Colonic mucosa (tissue), 4 donors: Measurements from ENCODE around the gene EPAS1. TPM values are rescaled to one million over a fixed set of nuclear protein-coding genes. Genes with fewer than 3 reads are reported as not detected.

Experiments used
- DNase-seq: peaks from one replicate; pipeline ENCODE4 v3.0.0-alpha.2; 2020
- H3K27ac ChIP-seq: fragments of 200-600 bp; one replicate; pipeline ENCODE4 v1.8.0; 2021
- H3K27me3 ChIP-seq: fragments of 200-600 bp; one replicate; pipeline ENCODE4 v1.8.0; 2021
- H3K36me3 ChIP-seq: fragments of 200-600 bp; one replicate; pipeline ENCODE4 v1.8.0; 2021
- H3K4me1 ChIP-seq: fragments of 200-600 bp; one replicate; pipeline ENCODE4 v1.8.0; 2021; ENCODE audit warnings: mild to moderate bottlenecking
- H3K4me3 ChIP-seq: fragments of 200-600 bp; one replicate; pipeline ENCODE4 v1.8.0; 2021
- H3K9ac ChIP-seq, 2 donors: one replicate each; pipeline ENCODE4 v1.7.0; 2013; ENCODE audit warnings: control low read depth in 2 of 2, low read depth in 2 of 2, low read length in 2 of 2
- H3K9me3 ChIP-seq: fragments of 200-600 bp; one replicate; pipeline ENCODE4 v1.8.0; 2021
- intact Hi-C: fragments of 100-400 bp; cut with DNase I; formaldehyde crosslinking; loops from one replicate; pipeline ENCODE4 v1.14.1; 2022
- total RNA-seq, 2 donors: library from RNA; stranded (reverse); fragmentation: NEBNext Ultra II Directional in 1 of 2; extraction: Animal tissue kit (Norgen Biotek cat#: 25700) in 1 of 2; gene quantifications; one replicate each; pipeline ENCODE4 v1.2.1, GENCODE V29; 2021
- TF ChIP-seq, protein P1 (sequence below): fragments of 200-600 bp; IDR thresholded peaks from one replicate; pipeline ENCODE4 v1.8.0; 2022; ENCODE audit warnings: antibody characterized with exemption, mild to moderate bottlenecking
- donor health status: healthy.
- donor health status: DM: no; HTN: no; CAD: no.
- donor health status: DM: no; HTN: no; CAD: no.

EPAS1 gene
- total RNA-seq, 2 donors from 2014 or later = 116 to 140 TPM

DNA sequence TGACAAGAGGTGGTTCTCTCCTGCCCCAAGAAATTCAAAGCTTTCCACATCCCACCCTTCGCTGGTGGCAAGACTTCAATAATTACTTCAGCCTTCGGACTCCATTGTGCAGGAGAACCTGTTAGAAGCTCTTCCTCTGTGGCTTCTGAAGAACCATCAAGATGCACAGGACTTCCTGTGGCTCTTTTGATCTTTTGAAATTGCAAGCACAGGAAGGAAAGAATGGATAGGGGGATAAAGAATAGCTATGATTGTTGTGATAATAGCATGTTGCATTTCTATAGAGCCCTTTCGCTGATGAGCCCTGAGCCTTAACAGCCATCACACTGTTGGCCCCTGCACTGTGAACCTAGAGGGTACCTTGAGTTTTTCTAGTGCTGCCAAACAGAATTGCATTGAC is 7.4 kb downstream of the EPAS1 start:
- H3K4me1 ChIP-seq = peaks cover 23% of the 10 kb centered on the region
- no peaks in the 10 kb centered on the region for H3K27me3 ChIP-seq
- TF ChIP-seq, protein P1, sequence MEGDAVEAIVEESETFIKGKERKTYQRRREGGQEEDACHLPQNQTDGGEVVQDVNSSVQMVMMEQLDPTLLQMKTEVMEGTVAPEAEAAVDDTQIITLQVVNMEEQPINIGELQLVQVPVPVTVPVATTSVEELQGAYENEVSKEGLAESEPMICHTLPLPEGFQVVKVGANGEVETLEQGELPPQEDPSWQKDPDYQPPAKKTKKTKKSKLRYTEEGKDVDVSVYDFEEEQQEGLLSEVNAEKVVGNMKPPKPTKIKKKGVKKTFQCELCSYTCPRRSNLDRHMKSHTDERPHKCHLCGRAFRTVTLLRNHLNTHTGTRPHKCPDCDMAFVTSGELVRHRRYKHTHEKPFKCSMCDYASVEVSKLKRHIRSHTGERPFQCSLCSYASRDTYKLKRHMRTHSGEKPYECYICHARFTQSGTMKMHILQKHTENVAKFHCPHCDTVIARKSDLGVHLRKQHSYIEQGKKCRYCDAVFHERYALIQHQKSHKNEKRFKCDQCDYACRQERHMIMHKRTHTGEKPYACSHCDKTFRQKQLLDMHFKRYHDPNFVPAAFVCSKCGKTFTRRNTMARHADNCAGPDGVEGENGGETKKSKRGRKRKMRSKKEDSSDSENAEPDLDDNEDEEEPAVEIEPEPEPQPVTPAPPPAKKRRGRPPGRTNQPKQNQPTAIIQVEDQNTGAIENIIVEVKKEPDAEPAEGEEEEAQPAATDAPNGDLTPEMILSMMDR = no peak
- H3K4me3 ChIP-seq = no peak overlapping the region
- no peak for DNase-seq
- intact Hi-C loops = loop anchor here (5.0 kb wide), 1 partner anchor 33 kb away; no protein-coding TSS in a partner anchor
- H3K36me3 ChIP-seq = no peaks in the 10 kb centered on the region
- H3K27ac ChIP-seq = no peak overlapping the region
- no peaks in the 10 kb centered on the region for H3K9me3 ChIP-seq
- no peak overlapping the region for H3K9ac ChIP-seq

DNA sequence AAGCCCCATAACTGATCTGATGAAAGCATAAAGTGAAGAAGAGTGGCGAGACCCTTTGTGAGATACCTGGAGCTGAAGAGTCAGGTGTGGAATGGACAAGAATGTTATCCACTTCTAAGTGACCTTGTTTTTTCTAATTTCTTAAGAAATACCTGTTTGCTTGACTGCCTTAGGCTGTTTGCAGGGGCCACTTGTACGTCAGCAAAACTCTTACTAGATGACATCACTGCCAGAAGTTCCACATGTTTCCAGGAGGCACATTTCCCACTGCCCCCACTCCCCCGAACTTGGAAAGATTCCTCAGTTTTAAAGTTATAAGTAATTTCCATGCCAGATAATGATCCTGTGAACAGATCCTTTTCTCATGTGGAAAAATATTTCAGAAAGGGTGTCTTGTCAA is 8.0 kb downstream of the EPAS1 start:
- Histone ChIP-seq H3K9ac (no peak overlapping the region), H3K27ac (no peak overlapping the region), H3K36me3 (no peaks in the 10 kb centered on the region), H3K27me3 (no peaks in the 10 kb centered on the region), H3K4me3 (no peak overlapping the region), H3K4me1 (peaks cover 25% of the 10 kb centered on the region), H3K9me3 (no peaks in the 10 kb centered on the region)
- no peak for DNase-seq
- intact Hi-C loops = no loop called here
- TF ChIP-seq, protein P1 = no peak

DNA sequence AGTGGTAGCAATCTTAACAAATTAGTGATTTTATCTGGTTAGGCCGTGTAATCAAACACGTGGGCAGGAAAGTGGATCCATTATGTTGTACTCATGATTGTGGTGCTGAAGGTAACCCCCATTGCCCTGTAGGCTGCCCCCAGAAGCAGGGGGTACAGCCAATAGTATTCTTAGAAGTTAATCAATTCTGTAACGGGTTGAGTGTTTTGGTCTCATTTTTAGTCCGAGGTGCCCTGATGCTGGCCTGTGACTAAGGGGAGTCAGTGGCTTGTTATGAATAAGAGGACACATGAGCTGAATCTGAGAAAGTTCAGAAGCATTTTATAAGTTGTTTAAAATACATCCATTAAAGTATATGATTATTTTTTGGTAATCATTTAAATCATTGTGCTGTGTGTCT is 8.6 kb downstream of the EPAS1 start:
- no peak overlapping the region for H3K4me3 ChIP-seq
- intact Hi-C loops = no loop called here
- no peaks in the 10 kb centered on the region for H3K27me3 ChIP-seq
- DNase-seq = no peak
- H3K36me3 ChIP-seq = no peaks in the 10 kb centered on the region
- peak overlapping the region; percentile 58 for H3K27ac ChIP-seq
- H3K9ac ChIP-seq = no peak overlapping the region
- no peaks in the 10 kb centered on the region for H3K9me3 ChIP-seq
- peaks cover 25% of the 10 kb centered on the region for H3K4me1 ChIP-seq
- TF ChIP-seq, protein P1 = no peak

DNA sequence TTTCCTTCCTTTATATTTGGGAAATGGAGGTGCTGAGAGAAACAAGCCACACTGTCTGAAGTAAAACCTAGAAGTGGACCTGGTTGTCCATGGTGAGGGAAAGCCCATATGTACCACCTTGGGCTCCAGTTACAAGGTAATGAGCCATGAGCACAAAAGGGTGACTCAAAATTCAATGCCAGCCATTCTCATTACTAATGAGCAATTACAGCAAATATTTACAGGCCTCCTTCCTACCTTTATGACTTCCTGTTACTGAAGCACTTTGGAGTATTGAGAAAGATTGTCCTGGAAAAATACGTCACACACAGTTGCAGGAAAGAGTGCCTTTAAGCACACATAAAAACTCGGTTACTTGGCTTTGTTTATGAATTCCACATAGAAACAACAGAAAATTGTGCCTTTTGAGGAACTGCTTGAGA is 9.1 kb downstream of the EPAS1 start:
- H3K27me3 ChIP-seq = no peaks in the 10 kb centered on the region
- H3K36me3 ChIP-seq = no peaks in the 10 kb centered on the region
- H3K4me3 ChIP-seq = no peak overlapping the region
- peak overlapping the region; percentile 58 for H3K27ac ChIP-seq
- intact Hi-C loops = no loop called here
- DNase-seq = no peak
- peak overlapping the region in 1 of 2 donors; percentile 7 for H3K9ac ChIP-seq
- H3K4me1 ChIP-seq = peaks cover 25% of the 10 kb centered on the region
- TF ChIP-seq, protein P1 = no peak
- H3K9me3 ChIP-seq = no peaks in the 10 kb centered on the region

DNA sequence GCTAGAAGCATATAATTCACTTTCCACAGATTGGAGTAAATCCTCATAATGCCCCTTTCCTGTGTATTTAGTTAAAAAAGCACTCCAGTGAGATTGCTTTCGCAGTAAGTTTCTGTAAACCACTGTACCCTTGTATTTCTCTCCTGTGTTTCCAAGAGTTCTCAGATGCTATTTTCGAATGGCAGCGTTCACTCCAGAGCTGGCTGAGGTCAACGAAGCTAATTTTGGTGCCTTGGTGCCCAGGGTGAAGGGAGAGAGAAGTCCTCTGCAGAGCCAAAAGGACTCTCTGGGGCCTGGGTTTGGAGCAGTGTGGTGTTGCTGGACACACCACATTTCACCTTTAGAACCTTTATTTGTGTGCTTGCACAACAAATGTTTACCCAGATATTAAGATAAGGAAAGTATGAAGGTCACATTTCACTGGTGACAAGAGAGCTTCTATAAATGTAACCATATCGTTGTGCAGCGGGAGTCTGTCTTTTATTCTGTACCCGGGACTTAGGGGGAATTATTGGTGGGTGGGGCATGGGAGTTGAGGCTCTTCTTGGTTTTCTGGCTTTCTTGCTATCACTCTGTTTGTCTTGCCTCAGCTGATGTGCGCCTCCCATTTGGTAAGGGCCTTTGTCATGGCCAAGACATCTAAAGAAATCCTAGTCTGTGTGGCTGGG is 9.9 kb downstream of the EPAS1 start:
- Histone ChIP-seq H3K36me3 (no peaks in the 10 kb centered on the region), H3K27me3 (no peaks in the 10 kb centered on the region), H3K9me3 (no peaks in the 10 kb centered on the region), H3K27ac (peak overlapping the region; percentile 58), H3K4me3 (no peak overlapping the region), H3K9ac (peak overlapping the region in 1 of 2 donors; percentile 56), H3K4me1 (peaks cover 25% of the 10 kb centered on the region)
- intact Hi-C loops = no loop called here
- TF ChIP-seq, protein P1 = no peak
- DNase-seq = peak; percentile 58
